HCT116 (cell line): Measurements from ENCODE around the gene ERAL1. TPM values are rescaled to one million over a fixed set of nuclear protein-coding genes. Genes with fewer than 3 reads are reported as not detected.

Experiments used
- ATAC-seq: fragments of 200-7000 bp; cut with Tn5 transposase; 2 replicates; pipeline ENCODE4 v1.9.1; 2020; ENCODE audit warnings: mild to moderate bottlenecking, moderate library complexity
- BruUV-seq: library from RNA; stranded (reverse); fragments of 400-500 nt; replicated peaks from 2 replicates; lab custom pipeline; 2021; lab: Mats Ljungman, UMichigan
- CTCF ChIA-PET: fragments of 300-600 bp; sonication (Branson Sonifier 250); formaldehyde crosslinking; loops from one replicate; lab custom pipeline; 2021; ENCODE audit warnings: antibody characterized with exemption; lab: Charles Lee
- POLR2A ChIA-PET: fragments of 300-600, 350-600 bp; sonication (Branson Sonifier 250); formaldehyde crosslinking; loops from one replicate; lab custom pipeline; 2021; ENCODE audit warnings: antibody characterized with exemption; lab: Charles Lee
- RAD21 ChIA-PET, 2 experiments: fragments of 300-600 bp; sonication (Branson Sonifier 250); formaldehyde crosslinking; loops; one replicate each; lab custom pipeline; 2023; ENCODE audit warnings: low total read pairs in 2 of 2; ENCODE audit not compliant: uncharacterized antibody in 2 of 2, unreplicated experiment in 2 of 2, low non-redundant PET in 1 of 2; lab: Charles Lee
- DNase-seq: peaks from one replicate; pipeline ENCODE4 v3.0.0-alpha.2; 2010; ENCODE audit warnings: low read depth, low spot score
- H2AFZ ChIP-seq: fragments of 200-600 bp; shearing (Covaris generic), sonication (generic); 2 replicates; pipeline ENCODE4 v1.6.1; 2017; ENCODE audit warnings: low read depth, mixed run types, mixed read lengths, antibody characterized with exemption, low read length; ENCODE audit not compliant: poor library complexity, severe bottlenecking
- H3K27ac ChIP-seq: 2 replicates; pipeline ENCODE4 v1.5.1; 2012; ENCODE audit warnings: low read depth, low read length
- H3K27me3 ChIP-seq: fragments of 200-600 bp; sonication (generic); 2 replicates; pipeline ENCODE4 v1.6.1; 2016; ENCODE audit warnings: mixed run types, low read length, mixed read lengths; ENCODE audit not compliant: insufficient read depth
- H3K36me3 ChIP-seq, 2 experiments: fragments of 200-500 bp in 1 of 2; fragments of 200-600 bp in 1 of 2; sonication (Bioruptor generic) in 1 of 2; sonication (generic) in 1 of 2; 2 replicates each; pipeline versions ENCODE4 v1.5.1 to v1.6.1; 2014 to 2016; ENCODE audit warnings: low read length in 2 of 2, inconsistent platforms in 1 of 2, mixed read lengths in 1 of 2, mixed run types in 1 of 2; ENCODE audit not compliant: insufficient read depth in 2 of 2, control insufficient read depth in 1 of 2
- H3K4me1 ChIP-seq, 2 experiments: fragments of 200-600 bp in 1 of 2; sonication (generic) in 1 of 2; 2 replicates each; pipeline versions ENCODE4 v1.5.1 to v1.6.1; 2012 to 2017; ENCODE audit warnings: low read length in 2 of 2, inconsistent platforms in 1 of 2, mild to moderate bottlenecking in 1 of 2, mixed read lengths in 1 of 2, mixed run types in 1 of 2, moderate library complexity in 1 of 2; ENCODE audit not compliant: insufficient read depth in 2 of 2, control insufficient read depth in 1 of 2
- H3K4me2 ChIP-seq: fragments of 200-600 bp; sonication (generic); 2 replicates; pipeline ENCODE4 v1.6.1; 2017; ENCODE audit warnings: mixed run types, low read length, mixed read lengths
- H3K4me3 ChIP-seq, 2 experiments: fragments of 200-600 bp in 1 of 2; sonication (generic) in 1 of 2; replicated peaks in 1 of 2; 2 replicates each; pipeline ENCODE4 v1.5.1; 2011 to 2016; ENCODE audit warnings: low read length in 2 of 2, control low read depth in 1 of 2, low read depth in 1 of 2, mild to moderate bottlenecking in 1 of 2, mixed read lengths in 1 of 2, mixed run types in 1 of 2
- H3K79me2 ChIP-seq: fragments of 200-600 bp; sonication (generic); 2 replicates; pipeline ENCODE4 v1.6.1; 2017; ENCODE audit warnings: mild to moderate bottlenecking, mixed run types, low read length, moderate library complexity, mixed read lengths; ENCODE audit not compliant: insufficient read depth
- H3K9ac ChIP-seq: fragments of 200-600 bp; sonication (generic); 2 replicates; pipeline ENCODE4 v1.6.1; 2016; ENCODE audit warnings: low read length, mixed read lengths
- H3K9me2 ChIP-seq: fragments of 200-600 bp; sonication (generic), shearing (Covaris generic); 2 replicates; pipeline ENCODE4 v1.6.1; 2017; ENCODE audit warnings: mixed run types, mild to moderate bottlenecking, moderate library complexity; ENCODE audit not compliant: insufficient read depth
- H3K9me3 ChIP-seq, 2 experiments: fragments of 200-500 bp in 1 of 2; fragments of 200-600 bp in 1 of 2; sonication (Bioruptor generic) in 1 of 2; sonication (generic) in 1 of 2; 2 replicates each; pipeline ENCODE4 v1.6.1; 2014 to 2017; ENCODE audit warnings: low read length in 2 of 2, mixed read lengths in 2 of 2, inconsistent platforms in 1 of 2, low read depth in 1 of 2, mild to moderate bottlenecking in 1 of 2, mixed run types in 1 of 2, moderate library complexity in 1 of 2; ENCODE audit not compliant: control insufficient read depth in 1 of 2, insufficient read depth in 1 of 2
- H4K20me1 ChIP-seq: fragments of 200-600 bp; sonication (generic), shearing (Covaris generic); 2 replicates; pipeline ENCODE4 v1.6.1; 2017; ENCODE audit warnings: mixed run types, mild to moderate bottlenecking, moderate library complexity; ENCODE audit not compliant: insufficient read depth
- ATF3 ChIP-seq: IDR thresholded peaks from 2 replicates; pipeline ENCODE4 v1.6.1; 2012
- CEBPB ChIP-seq: IDR thresholded peaks from 2 replicates; pipeline ENCODE4 v1.6.1; 2012; ENCODE audit warnings: low read depth
- CTCF ChIP-seq, 3 experiments: fragments of 200-600 bp in 1 of 3; sonication (generic) in 1 of 3; IDR thresholded peaks in 2 of 3; conservative IDR thresholded peaks in 1 of 3; 2 replicates each; pipeline ENCODE4 v1.5.1; 2012 to 2017; ENCODE audit warnings: low read depth in 2 of 3, low read length in 2 of 3, antibody characterized with exemption in 1 of 3, borderline replicate concordance in 1 of 3, control low read depth in 1 of 3, mild to moderate bottlenecking in 1 of 3, mixed read lengths in 1 of 3, mixed run types in 1 of 3, moderate library complexity in 1 of 3; ENCODE audit not compliant: insufficient read depth in 1 of 3
- EGR1 ChIP-seq: IDR thresholded peaks from 2 replicates; pipeline ENCODE4 v1.6.1; 2012; ENCODE audit warnings: low read depth
- ELF1 ChIP-seq: IDR thresholded peaks from 2 replicates; pipeline ENCODE4 v1.6.1; 2012; ENCODE audit warnings: low read depth, borderline replicate concordance
- EZH2 ChIP-seq: fragments of 200-600 bp; sonication (generic); IDR thresholded peaks from 2 replicates; pipeline ENCODE4 v1.6.1; 2017; ENCODE audit warnings: antibody characterized with exemption, mixed run types
- FOSL1 ChIP-seq: IDR thresholded peaks from 2 replicates; pipeline ENCODE4 v1.6.1; 2012; ENCODE audit warnings: low read depth
- MAX ChIP-seq: IDR thresholded peaks from 2 replicates; pipeline ENCODE4 v1.6.1; 2012
- POLR2AphosphoS5 ChIP-seq: IDR thresholded peaks from 2 replicates; pipeline ENCODE4 v1.6.1; 2011; ENCODE audit warnings: mild to moderate bottlenecking, low read depth, low read length, moderate library complexity
- RAD21 ChIP-seq: IDR thresholded peaks from 2 replicates; pipeline ENCODE4 v1.6.1; 2012; ENCODE audit warnings: low read depth, mild to moderate bottlenecking
- REST ChIP-seq: IDR thresholded peaks from 2 replicates; pipeline ENCODE4 v1.6.1; 2012; ENCODE audit warnings: low read depth
- SIN3A ChIP-seq: IDR thresholded peaks from 2 replicates; pipeline ENCODE4 v1.6.1; 2012; ENCODE audit warnings: low read depth
- SRF ChIP-seq: IDR thresholded peaks from 2 replicates; pipeline ENCODE4 v1.6.1; 2012; ENCODE audit warnings: low read depth
- YY1 ChIP-seq: IDR thresholded peaks from 2 replicates; pipeline ENCODE4 v1.6.1; 2011; ENCODE audit warnings: low read length, low read depth, moderate library complexity, mild to moderate bottlenecking; ENCODE audit not compliant: insufficient replicate concordance; ENCODE audit errors: extremely low read depth
- ZBTB33 ChIP-seq: IDR thresholded peaks from 2 replicates; pipeline ENCODE4 v1.6.1; 2011; ENCODE audit warnings: mild to moderate bottlenecking, low read length, moderate library complexity; ENCODE audit not compliant: insufficient replicate concordance; ENCODE audit errors: extremely low read depth
- ZFX ChIP-seq: fragments of 450-650 bp; IDR thresholded peaks from 2 replicates; pipeline ENCODE4 v1.6.1; 2017
- ZNF274 ChIP-seq: fragments of 200-500 bp; sonication (Bioruptor generic); IDR thresholded peaks from 2 replicates; pipeline ENCODE4 v1.6.1; 2014; ENCODE audit warnings: mild to moderate bottlenecking, low read depth, low read length, inconsistent platforms
- intact Hi-C: fragments of 100-400 bp; cut with micrococcal nuclease; formaldehyde crosslinking; loops from 2 replicates; pipeline ENCODE4 v1.10.0; 2022
- total RNA-seq: library from RNA; stranded (reverse); gene quantifications from one replicate; pipeline ENCODE4 v1.2.1, GENCODE V29; 2021; ENCODE audit not compliant: unreplicated experiment

ERAL1 gene
- total RNA-seq, 1 experiment from 2014 or later = 52.0 TPM

- ChIA-PET CTCF (no interaction called here), RAD21 (no interaction called here), POLR2A (interaction anchor here (1.5 kb wide), 1 partner anchor 172 kb away, joined by 3 read pairs; the partner anchor contains the start of gene RPL23A)
- intact Hi-C loops = no loop called here
- no TSS peak for BruUV-seq
- TF ChIP-seq ELF1 = no peak
- TF ChIP-seq SRF = no peak
- no peak for TF ChIP-seq ZFX
- TF ChIP-seq POLR2AphosphoS5 = no peak
- TF ChIP-seq ZNF274 = no peak
- TF ChIP-seq EZH2 = no peak
- no peak for TF ChIP-seq MAX
- TF ChIP-seq CEBPB = no peak
- no peak for TF ChIP-seq EGR1
- TF ChIP-seq REST = no peak
- no peak for TF ChIP-seq SIN3A
- no peak for TF ChIP-seq FOSL1
- no peak for TF ChIP-seq CTCF (IDR thresholded peaks at IDR 0.05 in 2 of 3, conservative IDR thresholded peaks at IDR 0.05 in 1 of 3; ENCODE audit: borderline replicate concordance in 1 of 3, insufficient read depth in 1 of 3, low read depth in 2 of 3, low read length in 2 of 3)
- no peak for TF ChIP-seq ZBTB33
- no peak for TF ChIP-seq YY1
- TF ChIP-seq RAD21 = no peak
- no peak for TF ChIP-seq ATF3
- Histone ChIP-seq H3K27ac (no peak overlapping the region), H3K9me2 (no peaks in the 10 kb centered on the region), H3K36me3 (no peaks in the 10 kb centered on the region), H3K79me2 (peaks cover 21% of the 10 kb centered on the region), H3K9me3 (no peaks in the 10 kb centered on the region), H3K9ac (no peak overlapping the region), H3K27me3 (no peaks in the 10 kb centered on the region), H2AFZ (no peak overlapping the region), H3K4me3 (no peak overlapping the region), H4K20me1 (no peaks in the 10 kb centered on the region), H3K4me2 (no peak overlapping the region), H3K4me1 (peaks cover 14 to 20% of the 10 kb centered on the region in 2 experiments; a peak in 3 of 4 replicates)
- ATAC-seq (no peak), DNase-seq (no peak)
Observed at GRCh38 chr17:28892024-28892423, 37.2 kb downstream of the ERAL1 start.
